NCI-H1092 treated with DMSO at 0.1 percent for 48 hours (cell line): ENCODE data around the gene ALX4.

Experiments used
- DNase-seq: peaks from one replicate; lab custom pipeline; 2025; lab: John Stamatoyannopoulos, UW

Gene ALX4

DNA sequence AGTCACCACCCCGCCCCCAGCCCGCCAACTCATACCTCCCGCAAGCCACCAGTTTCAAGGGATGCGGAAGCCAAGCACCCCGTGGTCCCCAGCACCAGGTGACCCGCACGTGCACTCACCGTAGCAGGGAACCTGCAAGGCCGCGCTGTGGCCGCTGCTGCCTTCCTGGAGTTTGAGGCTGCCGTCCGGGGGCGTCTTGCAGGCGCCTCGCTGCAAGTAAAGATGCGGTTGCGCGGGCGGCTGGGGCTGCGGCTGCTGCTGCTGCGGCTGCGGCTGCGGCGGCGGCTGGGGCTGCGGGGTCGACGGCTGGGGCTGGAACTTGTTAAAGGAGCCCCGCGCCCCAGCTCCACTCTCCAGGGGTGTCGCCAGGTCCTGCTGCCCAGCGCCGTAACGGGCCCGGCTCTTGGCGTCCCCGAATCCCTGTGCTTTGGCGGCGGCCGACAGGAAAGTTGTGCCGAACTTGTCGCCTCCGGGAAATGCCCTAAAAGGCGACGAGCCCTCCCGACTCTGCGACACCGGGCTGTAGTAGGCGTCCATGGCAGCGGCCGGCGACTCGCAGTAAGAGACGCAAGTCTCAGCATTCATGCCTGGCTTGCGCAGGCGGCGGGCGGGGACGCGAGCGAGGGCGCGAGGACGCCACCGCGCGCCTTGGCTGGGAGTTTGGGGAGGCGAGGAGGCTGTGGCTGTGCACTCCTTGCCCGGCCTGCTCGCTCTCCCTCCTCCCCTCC lies at the start of gene ALX4:
TSS of gene ALX4 (minus strand) at position 662 of the 728 bp plus-strand sequence. CDS start at position 585, 77 bp downstream.
- DNase-seq = peak; percentile 50

DNA sequence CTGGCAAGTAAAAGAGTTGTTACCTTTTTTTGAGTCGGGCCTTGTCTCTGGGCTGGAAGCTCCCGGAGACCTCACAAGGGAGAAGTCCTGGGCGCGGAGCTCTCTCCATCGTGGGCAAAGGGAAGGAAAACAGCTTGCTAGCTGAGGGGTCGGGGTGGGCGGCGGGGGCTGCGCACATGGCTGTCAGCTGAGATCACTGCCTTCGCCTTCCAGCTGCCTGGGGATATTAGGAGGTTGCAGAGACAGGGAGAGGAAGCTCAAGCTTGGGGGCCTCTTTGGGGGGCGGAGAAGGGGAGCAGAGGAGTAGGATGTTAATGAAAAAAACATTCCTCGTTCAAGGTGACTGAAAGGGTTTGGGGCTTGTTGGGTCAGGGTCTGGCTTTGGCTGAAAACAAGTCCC lies 49.2 kb upstream of the ALX4 start:
- no peak for DNase-seq

DNA sequence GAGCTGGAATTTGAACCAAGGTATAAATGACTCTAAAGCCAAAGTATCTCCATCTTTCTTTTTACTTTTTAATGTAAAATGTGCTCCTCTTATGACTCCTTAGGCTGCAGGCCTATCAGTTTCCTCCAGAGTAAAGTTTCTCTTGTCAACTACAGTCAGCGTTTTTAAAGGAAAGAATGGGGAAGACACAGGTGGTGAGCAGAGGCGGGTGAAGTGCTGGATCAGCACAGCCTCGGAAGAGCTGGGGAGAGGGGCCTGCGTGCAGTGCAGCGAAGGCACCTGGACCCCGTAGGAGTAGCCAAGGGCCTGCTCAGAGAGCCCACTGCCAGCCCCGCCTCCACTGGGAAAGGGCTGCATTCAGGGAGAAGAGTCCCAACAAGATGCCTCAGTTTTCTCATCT lies 48.8 kb upstream of the ALX4 start:
- no peak for DNase-seq

DNA sequence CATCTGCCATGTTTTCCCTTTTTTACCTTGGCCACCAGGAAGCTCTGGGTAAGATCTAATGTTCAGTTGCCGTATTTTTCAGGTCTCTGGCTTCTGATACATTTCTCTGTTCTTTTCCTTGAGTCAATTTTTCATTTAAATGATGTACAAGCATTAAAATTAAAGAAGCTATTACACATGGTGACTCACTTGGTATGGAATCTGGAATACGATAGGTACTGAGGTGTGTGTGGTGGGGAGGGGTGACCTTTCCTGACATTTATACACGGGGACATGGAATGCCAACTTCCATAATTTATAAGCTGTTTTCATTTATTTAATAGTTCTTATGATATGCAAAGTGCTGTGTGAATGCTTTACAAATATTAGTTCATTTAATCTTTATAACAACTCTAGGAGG lies 47.8 kb upstream of the ALX4 start:
- DNase-seq = no peak

DNA sequence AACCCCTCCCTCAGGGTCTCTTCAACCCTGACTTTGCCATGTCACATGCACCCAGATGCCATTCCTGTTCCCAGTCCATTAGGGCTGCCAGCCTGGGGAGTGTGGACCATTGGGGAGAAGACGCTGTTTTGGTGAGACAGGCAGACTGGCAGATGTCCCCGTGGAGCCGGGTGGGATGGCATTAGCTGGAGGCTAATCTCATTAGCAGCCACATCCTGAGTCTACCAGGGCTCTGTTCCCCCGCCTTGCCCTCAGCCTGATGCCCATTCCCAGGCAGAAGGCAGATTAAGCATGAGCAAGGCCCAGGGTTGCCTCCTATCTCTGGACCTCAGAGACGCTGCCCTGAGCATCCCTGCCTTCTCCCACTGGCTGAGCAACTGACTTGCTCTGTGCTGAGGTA lies 46.4 kb upstream of the ALX4 start:
- no peak for DNase-seq

DNA sequence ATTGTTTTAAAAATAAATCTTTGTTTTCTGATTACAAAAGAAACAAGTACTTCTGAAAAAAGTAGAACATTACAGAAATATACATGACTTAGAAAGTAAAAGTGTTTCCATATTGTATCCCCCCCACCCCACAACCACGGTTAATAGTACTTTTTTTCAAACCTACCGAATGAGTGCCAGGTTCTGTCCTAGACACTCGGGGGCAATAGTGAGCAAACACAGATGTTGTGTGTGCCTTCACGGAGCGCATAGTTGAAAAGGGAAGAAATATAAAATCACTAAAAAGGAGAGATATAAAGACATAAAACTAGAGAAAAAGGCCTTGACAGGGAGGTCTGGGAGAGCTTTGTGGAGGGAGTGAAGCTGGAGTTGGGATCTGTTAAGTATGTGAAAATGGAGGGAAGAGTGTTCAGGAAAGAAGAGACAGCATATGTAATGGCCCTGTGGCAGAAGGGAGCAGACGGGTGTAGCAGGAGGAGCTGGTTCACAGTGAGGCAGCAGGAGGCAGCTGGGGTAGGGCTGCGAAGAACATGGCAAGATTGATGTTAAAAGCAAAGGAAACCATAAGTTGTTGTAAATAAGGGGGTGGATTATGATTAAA lies 42.1 kb upstream of the ALX4 start:
- peak; percentile 24 for DNase-seq

DNA sequence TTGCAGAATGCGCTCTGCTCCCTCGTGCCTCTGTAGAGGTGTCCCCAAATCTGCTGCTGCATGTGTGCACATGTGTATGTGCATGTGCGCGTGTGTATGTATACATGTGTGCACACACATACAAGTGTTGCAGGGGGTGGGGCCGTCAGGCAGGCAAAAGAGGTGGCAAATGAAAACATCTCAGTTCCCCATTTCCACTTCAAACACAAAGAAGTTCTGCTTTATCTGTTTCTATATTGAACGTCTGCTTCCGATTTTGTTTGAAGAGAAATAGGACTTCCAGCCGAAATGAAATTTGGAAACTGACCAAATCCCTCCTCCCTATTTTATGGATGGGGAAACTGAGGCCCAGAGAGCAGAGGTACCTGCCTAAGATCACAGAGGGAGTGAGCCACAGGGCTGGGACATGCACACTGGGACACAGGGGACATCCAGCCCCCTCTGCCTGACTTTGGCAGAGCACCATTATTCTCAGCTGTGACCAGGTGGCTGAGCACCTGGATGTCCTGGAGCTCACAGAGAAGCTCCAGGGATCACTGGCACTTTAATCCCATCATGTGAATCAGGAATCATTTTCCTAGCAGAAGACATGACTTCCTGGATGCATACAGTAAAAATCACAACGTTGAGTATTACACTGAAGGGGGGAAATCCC lies 41.2 kb upstream of the ALX4 start:
- no peak for DNase-seq

DNA sequence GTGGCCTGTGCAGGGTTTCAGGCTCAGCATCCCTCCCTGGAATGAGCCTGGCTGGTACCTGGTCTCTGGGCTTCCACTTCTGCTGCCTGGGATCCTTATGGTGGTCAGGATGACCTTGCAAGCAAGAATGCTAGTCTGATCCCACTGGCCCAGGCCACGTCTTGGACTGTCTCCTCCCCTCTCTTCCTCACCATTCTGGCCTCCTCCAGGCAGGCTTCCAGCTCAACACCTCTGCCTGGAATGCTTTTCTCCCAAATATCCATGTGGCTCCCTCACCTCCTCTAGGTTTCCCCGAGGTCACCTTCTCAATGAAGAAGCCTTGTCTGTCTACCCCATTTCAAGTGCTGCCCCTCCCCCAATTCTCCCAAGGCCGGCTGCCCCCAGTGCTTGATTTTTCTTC lies 39.4 kb upstream of the ALX4 start:
- no peak for DNase-seq

DNA sequence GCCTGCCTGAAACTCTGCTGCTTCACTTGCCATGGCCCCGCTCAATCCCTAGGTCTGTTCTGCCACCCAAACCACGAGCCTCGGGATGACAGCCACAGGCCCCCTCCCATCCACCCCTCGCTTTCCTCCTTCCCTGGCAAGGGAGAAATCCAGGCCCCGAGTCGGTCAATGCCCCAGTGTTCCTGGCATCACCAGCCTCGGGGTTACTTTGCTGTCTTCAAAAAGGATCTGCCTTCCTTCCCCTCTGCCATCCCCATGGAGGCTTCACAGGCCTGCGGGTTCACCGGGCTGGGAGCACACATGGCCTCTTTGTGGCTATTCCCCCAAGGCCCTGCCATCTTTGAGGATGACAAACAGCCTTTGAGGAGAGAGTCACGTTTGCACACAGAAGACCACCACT lies 38.8 kb upstream of the ALX4 start:
- DNase-seq = no peak

DNA sequence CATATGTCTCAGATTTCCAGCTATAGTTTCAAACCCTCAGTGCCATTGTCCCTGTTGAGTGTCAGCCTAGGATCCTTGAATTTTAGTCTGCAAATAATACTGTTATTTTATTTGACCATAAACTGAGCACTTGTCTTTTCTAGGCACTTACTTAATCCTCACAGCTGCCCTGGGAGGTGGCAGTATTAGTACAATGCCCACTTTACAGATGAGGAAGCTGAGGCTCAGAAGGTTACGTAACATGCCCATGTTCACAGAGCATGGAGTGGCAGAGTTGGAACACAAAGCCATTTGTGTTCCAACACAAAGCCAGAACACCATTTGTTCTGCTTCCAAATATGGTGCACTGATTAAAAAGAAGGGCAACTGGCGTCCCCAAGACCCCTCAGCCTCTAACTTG lies 38.2 kb upstream of the ALX4 start:
- DNase-seq = no peak

DNA sequence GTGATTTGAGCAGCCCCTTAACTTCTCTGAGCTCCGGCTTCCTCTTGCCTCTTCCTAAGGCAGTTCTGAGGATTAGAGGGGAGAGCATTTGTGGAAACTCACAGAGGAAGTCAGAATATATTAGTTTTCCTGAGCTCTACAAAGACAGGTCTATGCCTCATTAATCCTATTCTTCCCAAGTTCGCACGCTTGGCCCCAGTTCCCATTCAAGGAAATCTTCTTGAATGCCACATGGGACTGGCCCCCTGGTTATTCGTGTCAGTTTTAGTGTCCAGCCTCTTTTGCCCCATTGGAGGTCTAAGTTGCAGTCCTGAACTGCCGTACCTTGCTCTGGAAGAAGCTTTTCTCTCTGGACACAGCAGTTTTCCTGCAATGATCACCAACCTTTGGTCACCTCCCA lies 37.6 kb upstream of the ALX4 start:
- no peak for DNase-seq

DNA sequence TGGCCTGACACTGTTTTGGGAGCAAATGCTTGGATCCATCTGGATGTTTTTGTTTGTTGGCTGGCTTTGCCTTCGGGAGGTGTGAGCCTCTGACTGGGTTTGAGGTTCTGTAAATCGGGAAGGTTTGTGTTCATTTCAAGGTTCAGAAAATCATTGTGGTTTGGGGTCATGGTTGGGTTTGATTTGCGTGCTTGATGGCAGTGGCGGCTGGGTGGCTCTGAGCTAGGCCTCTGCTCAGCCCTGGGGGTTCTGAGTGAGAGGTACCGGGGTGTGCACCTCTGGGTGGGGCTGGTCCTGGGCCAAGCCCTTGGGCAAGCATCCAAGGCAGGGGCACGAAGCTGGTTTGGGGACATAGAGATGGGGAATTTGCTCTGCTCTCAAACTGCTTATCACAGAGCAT lies 37.0 kb upstream of the ALX4 start:
- DNase-seq = no peak

DNA sequence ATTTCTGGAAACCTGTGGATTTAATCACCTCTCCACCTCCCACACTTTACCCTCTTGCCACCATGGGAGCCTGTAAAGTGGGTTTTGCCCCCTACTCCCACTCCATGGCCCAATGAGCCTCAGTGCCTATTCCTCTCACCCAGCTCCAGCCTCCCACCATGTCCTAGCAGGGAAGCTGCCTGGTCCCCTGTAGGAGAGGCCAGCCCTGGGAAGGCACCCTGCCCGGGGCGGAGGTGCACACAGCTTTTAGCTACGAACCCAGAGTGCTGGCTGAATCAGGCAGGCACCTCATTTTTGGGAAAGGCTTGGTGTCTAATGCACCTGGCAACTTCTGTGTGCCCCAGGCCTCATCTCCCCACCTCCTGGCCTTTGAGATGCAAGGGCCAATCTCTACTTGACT lies 35.8 kb upstream of the ALX4 start:
- no peak for DNase-seq

DNA sequence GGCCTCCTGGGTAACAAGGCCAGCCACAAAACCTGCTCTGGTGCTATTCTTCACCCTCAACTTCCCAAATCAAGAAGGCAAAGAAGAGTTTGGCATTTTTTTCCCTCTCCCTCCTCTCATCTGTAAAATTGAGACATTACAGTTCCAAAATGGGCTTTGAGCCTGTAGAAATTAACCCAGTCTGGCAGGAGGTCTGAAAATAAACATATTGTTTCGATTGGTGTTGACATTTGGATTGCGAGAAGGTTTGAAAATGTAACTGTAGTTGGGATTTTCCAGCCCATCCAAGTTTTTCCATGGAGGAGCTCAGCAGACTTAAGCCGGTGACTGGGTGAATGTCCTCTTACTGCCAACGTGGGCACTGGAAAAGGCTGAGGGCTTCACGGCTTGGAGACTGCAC lies 35.0 kb upstream of the ALX4 start:
- no peak for DNase-seq

DNA sequence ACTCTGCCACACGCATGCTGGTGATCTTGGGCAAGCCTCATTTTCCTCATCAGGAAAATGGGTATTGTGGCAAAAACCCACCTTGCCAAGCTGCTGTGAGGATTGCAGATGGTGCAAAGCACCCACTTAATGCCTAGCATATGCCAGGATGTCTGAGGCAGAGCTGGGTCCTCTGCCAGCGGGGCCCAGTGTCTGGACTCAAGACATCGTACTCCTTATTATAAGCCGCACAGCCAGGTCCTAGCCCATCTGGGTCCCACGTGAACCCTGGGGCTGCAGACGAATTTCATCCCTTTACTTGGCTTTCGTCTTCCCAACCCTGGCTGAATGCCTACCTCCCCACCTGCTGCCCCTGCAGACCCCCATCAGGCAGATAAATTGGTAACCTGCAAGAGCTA lies 34.5 kb upstream of the ALX4 start:
- no peak for DNase-seq

DNA sequence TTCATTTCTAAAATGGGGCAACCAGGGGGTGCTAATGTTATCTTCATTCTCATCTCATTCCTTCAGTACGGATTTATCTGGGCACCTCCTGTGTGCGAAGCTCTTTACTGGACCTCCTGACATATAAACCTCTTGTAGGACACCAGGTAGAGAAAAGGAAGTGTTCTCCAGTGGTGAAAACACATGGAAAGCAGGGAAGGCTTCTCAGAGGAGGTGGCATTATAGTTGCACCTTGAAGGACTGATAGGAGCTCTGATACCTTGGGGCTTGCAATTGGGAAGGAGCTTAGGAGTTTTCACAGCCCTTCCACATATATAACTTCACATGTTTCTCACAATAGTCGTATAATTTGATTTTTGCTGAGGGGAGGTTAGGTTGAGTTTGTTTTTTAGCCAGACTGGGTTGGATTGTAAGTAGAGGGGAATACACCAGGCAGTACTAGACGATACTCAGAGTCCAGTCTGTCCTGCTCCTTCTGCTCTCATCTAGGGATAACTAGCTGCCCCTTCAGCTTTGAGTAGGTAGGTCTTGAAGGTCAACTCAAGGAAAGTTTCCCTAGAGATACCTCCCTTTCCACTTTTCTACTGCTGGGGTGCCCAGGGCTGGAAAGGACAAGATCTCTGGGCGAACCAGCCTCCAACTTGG lies 34.0 kb upstream of the ALX4 start:
- DNase-seq = no peak

DNA sequence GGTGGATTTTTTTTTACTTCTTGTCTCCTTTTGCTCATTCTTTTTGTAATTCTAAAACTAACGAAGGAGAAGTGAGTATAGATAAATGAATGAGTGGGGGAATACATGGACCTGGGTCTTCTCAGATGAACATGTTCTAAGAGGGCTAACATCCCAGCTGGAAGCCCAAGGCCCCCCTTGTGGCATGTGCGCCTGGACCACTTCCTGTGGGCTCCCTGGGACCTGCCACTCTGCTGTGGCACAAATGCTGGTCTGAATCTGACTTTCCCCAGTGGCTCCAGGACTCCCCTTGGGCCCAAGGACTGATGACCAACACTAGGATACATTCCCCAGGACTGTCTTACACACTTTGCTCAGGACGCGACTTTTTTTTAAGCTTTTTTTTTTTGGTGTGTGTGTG lies 32.7 kb upstream of the ALX4 start:
- no peak for DNase-seq

DNA sequence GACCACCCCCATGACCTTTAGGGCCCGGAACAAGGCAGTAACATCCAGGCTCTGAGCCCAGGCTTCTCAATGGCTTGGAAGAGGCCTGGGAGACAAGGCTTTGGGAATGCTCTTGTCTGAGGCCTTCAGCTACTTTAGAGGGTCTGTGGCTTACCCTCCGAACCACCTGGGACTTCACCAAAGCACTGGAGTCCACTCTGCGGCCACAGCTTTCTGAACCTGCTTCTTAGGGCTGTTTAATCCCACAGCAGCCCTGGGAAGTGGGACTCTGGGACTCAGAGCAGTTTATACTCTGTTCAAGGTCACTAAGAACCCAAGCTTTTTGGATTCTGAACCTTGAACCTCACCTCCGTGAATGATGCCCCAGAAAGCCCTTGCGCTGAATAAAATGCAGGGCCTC lies 30.7 kb upstream of the ALX4 start:
- DNase-seq = no peak

DNA sequence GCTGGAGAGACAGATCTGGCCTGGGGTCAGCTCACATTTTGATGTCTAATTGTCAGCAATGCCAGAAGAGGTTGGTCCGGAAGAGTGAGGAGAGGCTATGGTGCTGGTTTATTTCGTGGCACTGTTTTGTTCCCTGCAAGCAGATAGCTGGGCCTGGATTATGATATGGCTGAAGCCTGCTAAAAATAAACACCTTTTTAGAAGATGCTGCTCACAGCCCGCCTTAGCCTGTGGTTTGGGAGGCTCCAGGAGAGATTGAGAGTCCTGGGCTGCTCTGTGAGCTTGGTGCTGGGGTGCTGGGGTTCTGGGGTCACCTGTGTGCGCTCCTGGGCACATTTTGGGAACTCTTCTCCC lies 29.6 kb upstream of the ALX4 start:
- DNase-seq = no peak

DNA sequence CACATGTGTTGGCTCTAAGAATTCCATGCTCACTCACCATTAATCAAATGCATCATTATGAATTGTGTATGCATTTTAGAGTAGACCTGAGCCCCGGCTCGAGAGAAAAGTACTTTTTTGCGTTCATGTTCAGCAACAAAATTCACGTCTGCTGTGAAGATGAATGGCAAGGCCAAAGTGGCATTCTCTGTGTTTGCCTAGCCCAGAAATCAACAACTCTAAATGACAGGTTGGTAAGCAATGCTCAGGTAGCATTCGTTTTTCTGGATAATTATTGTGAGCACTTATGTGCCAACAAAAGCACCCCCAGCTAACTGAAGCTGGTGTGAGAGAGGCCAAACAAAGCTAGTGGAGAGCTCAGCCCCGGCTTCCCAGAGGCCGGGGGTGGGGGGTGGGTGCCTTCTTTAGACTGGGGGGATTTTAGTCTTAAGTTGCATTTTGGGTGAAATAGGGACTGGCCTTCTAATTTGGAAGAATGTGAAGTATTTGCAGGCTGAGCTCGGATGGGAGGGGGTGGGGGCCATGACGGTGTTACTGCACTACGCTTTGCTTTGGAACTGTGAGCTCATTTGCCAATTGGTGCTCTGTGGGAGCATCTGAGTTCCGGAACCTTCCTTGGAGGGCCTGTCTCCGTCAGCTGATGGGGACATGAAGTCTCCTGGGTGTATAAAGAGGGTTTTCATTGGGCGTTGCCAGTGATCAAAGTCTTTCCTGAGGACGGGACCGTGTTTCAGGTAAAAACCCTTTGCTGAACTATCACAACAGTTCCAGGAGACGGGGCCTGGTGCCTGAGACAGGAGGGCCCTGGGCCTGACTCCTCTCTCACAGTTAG lies 29.0 kb upstream of the ALX4 start:
- no peak for DNase-seq

DNA sequence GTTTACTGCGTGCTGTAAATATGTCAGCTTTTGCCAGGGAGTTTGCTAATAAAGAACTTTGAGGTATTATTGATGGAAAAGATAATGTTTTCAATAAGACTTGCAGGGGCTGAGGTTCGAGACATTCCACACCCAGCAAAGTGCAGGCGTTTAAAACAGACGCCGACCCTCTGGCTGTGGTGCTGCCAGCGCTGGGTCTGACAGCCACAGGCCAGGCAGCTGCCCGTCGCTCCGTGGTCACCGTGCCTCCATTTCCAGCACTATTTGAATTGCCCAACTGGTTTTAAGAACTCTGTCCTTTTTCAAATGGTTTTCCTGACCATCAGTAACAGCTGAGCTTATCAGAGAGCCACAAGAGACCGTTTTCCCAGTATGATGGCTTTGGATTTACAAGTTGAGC lies 28.1 kb upstream of the ALX4 start:
- DNase-seq = no peak

DNA sequence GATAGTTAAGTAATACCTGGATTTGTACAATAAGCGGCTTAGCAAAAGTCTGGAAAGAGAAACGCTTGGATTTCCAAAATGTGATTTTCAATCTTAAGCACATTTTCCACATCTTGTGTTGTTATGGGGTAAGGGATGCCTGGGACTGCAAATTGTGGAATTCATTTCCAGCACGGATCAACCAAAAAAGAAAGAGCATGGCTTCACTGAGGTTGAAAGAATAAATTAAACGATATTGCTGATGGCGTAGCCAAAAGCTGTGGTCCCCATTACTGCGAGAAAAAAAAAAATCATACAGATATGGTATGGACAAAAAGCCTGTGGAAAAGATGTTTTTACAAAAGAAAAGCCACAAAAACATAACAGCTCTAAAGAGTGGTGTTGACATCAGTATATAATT lies 26.0 kb upstream of the ALX4 start:
- no peak for DNase-seq
